Subcutaneous adipose tissue (tissue), 4 donors: ENCODE data around the gene MUC21. TPM values are rescaled to one million over a fixed set of nuclear protein-coding genes. Genes with fewer than 3 reads are reported as not detected.

Source experiments
- CTCF ChIP-seq: fragments of 450-650 bp; IDR thresholded peaks from one replicate; pipeline ENCODE4 v1.5.1; 2016; ENCODE audit warnings: low read depth, mild to moderate bottlenecking, control low read depth, antibody characterized with exemption, moderate library complexity
- total RNA-seq, 4 donors: library from RNA; depleted of rRNA; stranded (reverse); fragments of >200 nt; gene quantifications; one replicate each; pipeline ENCODE4 v1.1.0, GENCODE V29; 2016

Gene MUC21
- total RNA-seq, 4 donors from 2014 or later: not detected

- TF ChIP-seq CTCF: no peak
These were observed 27.6 kb downstream of the MUC21 start for GRCh38 chr6:31011153-31011552.

GRCh38 chr6:31016659-31017299 lies 33.3 kb downstream of the MUC21 start:
- no peak for TF ChIP-seq CTCF

DNA sequence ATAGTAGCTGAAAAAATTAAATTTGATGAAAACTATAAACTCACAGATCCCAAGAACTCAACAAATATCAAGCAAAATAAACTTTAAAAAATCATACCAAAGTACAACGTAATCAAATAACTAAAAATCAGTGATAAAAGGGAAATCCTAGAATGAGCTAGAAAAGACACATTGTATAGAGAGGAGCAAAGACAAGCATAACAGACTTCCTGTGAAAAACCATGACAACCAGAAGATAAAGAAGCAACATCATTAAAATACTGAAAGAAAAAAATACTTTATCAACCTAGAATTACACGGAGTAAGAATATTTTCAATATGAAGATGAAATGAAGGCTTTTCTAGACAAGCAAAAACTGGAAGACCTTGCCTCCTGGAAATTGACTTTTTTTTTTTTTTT lies 36.5 kb downstream of the MUC21 start:
- no peak for TF ChIP-seq CTCF

DNA sequence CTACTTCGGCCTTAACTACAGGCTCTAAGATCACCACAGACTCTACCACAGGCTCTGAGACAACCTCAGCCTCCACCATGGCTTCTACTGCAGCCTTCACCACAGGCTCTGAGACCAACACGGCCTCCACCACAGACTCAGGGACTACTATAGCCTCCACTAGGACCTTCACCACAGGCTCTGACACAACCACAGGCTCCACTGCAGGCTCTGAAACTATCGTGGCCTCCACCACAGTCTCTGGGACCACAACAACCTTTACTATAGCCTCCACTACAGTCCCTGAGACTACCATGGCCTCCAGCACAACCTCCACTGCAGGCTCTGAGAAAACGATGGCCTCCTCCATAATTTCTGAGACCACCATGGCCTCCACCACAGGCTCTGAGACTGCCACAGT lies 42.1 kb downstream of the MUC21 start:
- TF ChIP-seq CTCF: no peak

GRCh38 chr6:31031095-31031494 lies 47.6 kb downstream of the MUC21 start:
- TF ChIP-seq CTCF: no peak

GRCh38 chr6:31033075-31033474 lies 49.6 kb downstream of the MUC21 start:
- TF ChIP-seq CTCF: no peak

- no peak for TF ChIP-seq CTCF
These were observed 52.5 kb downstream of the MUC21 start for GRCh38 chr6:31035862-31036497.
